ENCODE measurements around the gene GPR34.

GRCh38 chrX:41655101-41655500 lies 33.7 kb upstream of the GPR34 start:
- TF ChIP-seq, protein P1, sequence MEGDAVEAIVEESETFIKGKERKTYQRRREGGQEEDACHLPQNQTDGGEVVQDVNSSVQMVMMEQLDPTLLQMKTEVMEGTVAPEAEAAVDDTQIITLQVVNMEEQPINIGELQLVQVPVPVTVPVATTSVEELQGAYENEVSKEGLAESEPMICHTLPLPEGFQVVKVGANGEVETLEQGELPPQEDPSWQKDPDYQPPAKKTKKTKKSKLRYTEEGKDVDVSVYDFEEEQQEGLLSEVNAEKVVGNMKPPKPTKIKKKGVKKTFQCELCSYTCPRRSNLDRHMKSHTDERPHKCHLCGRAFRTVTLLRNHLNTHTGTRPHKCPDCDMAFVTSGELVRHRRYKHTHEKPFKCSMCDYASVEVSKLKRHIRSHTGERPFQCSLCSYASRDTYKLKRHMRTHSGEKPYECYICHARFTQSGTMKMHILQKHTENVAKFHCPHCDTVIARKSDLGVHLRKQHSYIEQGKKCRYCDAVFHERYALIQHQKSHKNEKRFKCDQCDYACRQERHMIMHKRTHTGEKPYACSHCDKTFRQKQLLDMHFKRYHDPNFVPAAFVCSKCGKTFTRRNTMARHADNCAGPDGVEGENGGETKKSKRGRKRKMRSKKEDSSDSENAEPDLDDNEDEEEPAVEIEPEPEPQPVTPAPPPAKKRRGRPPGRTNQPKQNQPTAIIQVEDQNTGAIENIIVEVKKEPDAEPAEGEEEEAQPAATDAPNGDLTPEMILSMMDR (IDR thresholded peaks at IDR 0.05; ENCODE audit: low read depth, low read length, missing input control) = no peak
- TF ChIP-seq TAF1 (conservative IDR thresholded peaks at IDR 0.05) (no peak), SP1 (IDR thresholded peaks at IDR 0.05) (no peak), RAD21 (IDR thresholded peaks at IDR 0.05) (no peak), HNF4A (conservative IDR thresholded peaks at IDR 0.05) (no peak)
- TF ChIP-seq, protein P2, sequence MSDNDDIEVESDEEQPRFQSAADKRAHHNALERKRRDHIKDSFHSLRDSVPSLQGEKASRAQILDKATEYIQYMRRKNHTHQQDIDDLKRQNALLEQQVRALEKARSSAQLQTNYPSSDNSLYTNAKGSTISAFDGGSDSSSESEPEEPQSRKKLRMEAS (IDR thresholded peaks at IDR 0.05) = no peak
- TF ChIP-seq, protein P3, sequence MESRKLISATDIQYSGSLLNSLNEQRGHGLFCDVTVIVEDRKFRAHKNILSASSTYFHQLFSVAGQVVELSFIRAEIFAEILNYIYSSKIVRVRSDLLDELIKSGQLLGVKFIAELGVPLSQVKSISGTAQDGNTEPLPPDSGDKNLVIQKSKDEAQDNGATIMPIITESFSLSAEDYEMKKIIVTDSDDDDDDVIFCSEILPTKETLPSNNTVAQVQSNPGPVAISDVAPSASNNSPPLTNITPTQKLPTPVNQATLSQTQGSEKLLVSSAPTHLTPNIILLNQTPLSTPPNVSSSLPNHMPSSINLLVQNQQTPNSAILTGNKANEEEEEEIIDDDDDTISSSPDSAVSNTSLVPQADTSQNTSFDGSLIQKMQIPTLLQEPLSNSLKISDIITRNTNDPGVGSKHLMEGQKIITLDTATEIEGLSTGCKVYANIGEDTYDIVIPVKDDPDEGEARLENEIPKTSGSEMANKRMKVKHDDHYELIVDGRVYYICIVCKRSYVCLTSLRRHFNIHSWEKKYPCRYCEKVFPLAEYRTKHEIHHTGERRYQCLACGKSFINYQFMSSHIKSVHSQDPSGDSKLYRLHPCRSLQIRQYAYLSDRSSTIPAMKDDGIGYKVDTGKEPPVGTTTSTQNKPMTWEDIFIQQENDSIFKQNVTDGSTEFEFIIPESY (IDR thresholded peaks at IDR 0.05) = no peak

All from liver (tissue), 3 donors.